GM12801 (cell line): Measurements from ENCODE around the gene PCDHA4.

Experiments used
- CTCF ChIP-seq: IDR thresholded peaks from one replicate; pipeline ENCODE4 v1.5.1; 2011; ENCODE audit warnings: control low read depth; ENCODE audit not compliant: insufficient read length; ENCODE audit errors: extremely low read depth

PCDHA4 gene

GRCh38 chr5:140794595-140795258, 12.1 kb upstream of the PCDHA4 start, which contains the start of gene PCDHA2:
Gene PCDHA2, plus strand, starts transcription at chr5:140794852.
- TF ChIP-seq CTCF, result no peak

- no peak for TF ChIP-seq CTCF
Observed at GRCh38 chr5:140795259-140795641, 11.6 kb upstream of the PCDHA4 start.

GRCh38 chr5:140796718-140797095, 10.2 kb upstream of the PCDHA4 start:
- no peak for TF ChIP-seq CTCF

GRCh38 chr5:140800816-140801493, 5.9 kb upstream of the PCDHA4 start, which contains the start of gene PCDHA3:
Gene PCDHA3, plus strand, starts transcription at chr5:140801057.
- TF ChIP-seq CTCF, result no peak

GRCh38 chr5:140801494-140801841, 5.4 kb upstream of the PCDHA4 start:
- TF ChIP-seq CTCF, result no peak

GRCh38 chr5:140802781-140803271, 4.0 kb upstream of the PCDHA4 start:
- no peak for TF ChIP-seq CTCF

- TF ChIP-seq CTCF, result no peak
Observed at GRCh38 chr5:140808889-140809291, 2.0 kb downstream of the PCDHA4 start.
